Cardiac muscle cell (in vitro differentiated cells and primary cell): ENCODE data around the gene TRPT1. TPM values are rescaled to one million over a fixed set of nuclear protein-coding genes. Genes with fewer than 3 reads are reported as not detected.
A peak's percentile ranks its signal among the peaks of the same experiment; 100 is the strongest.
"Not testable (repeated sequence)": the region's sequence is repeated elsewhere in the genome, so short reads cannot be mapped to it uniquely, and the experiment has no call there.

Experiments used
- DNase-seq, 2 donors: peaks; one replicate each; pipeline versions ENCODE4 v3.0.0 to v3.0.0-alpha.2; 2010 to 2017; ENCODE audit warnings: low read depth in 1 of 2, low spot score in 1 of 2
- H3K27ac ChIP-seq: fragments of 200-600 bp; sonication (generic); 2 replicates; pipeline ENCODE4 v1.5.1; 2016
- H3K27me3 ChIP-seq: fragments of 200-600 bp; sonication (generic); 2 replicates; pipeline ENCODE4 v1.6.0; 2016; ENCODE audit warnings: control low read depth
- H3K36me3 ChIP-seq: fragments of 200-600 bp; sonication (generic); 2 replicates; pipeline ENCODE4 v1.5.1; 2016; ENCODE audit warnings: control low read depth
- H3K4me1 ChIP-seq: fragments of 200-600 bp; sonication (generic); 2 replicates; pipeline ENCODE4 v1.8.1; 2017; ENCODE audit warnings: low read depth, mild to moderate bottlenecking, mixed run types
- H3K4me3 ChIP-seq: fragments of 200-600 bp; sonication (generic); 2 replicates; pipeline ENCODE4 v1.5.1; 2016; ENCODE audit warnings: mild to moderate bottlenecking
- H3K9me3 ChIP-seq: fragments of 200-600 bp; sonication (generic); 2 replicates; pipeline ENCODE4 v1.5.1; 2017; ENCODE audit warnings: low read depth, mild to moderate bottlenecking, control low read depth
- CTCF ChIP-seq: IDR thresholded peaks from 2 replicates; pipeline ENCODE4 v1.5.1; 2012; ENCODE audit warnings: low read depth, mild to moderate bottlenecking, low read length
- polyA plus RNA-seq: library from polyadenylated mRNA; unstranded; fragments of >200 nt; fragmentation: Nextera tagmentation; extraction: Ambion mirVana; gene quantifications from 2 replicates; pipeline ENCODE4 v1.2.1, GENCODE V29; 2016
- total RNA-seq: library from RNA; depleted of rRNA; stranded (reverse); fragments of >200 nt; gene quantifications from 2 replicates; pipeline ENCODE4 v1.2.3, GENCODE V29; 2016

The TRPT1 gene
- total and polyA plus RNA-seq, 2 experiments from 2014 or later = 117 to 161 TPM

GRCh38 chr11:64247729-64248531, 21.9 kb upstream of the TRPT1 start:
- peak overlapping the region; percentile 48 for H3K4me3 ChIP-seq
- H3K27me3 ChIP-seq = no peaks in the 10 kb centered on the region
- DNase-seq = no peak
- no peak for TF ChIP-seq CTCF
- H3K27ac ChIP-seq = no peak overlapping the region
- H3K9me3 ChIP-seq = no peaks in the 10 kb centered on the region
- no peaks in the 10 kb centered on the region for H3K36me3 ChIP-seq
- peaks cover 5% of the 10 kb centered on the region for H3K4me1 ChIP-seq

GRCh38 chr11:64246871-64247728, 21.1 kb upstream of the TRPT1 start, which contains the start of gene PPP1R14B:
Gene PPP1R14B (minus strand): TSS chr11:64246943. CDS start chr11:64246673, 270 bp downstream.
- Histone ChIP-seq H3K27ac (peak within 1 kb of the TSS; percentile 76), H3K9me3 (no peaks in the 10 kb centered on the region), H3K4me1 (peaks cover 5% of the 10 kb centered on the region)

GRCh38 chr11:64246621-64246870, 20.6 kb upstream of the TRPT1 start:
- H3K36me3 ChIP-seq, H3K27ac ChIP-seq, H3K4me1 ChIP-seq, H3K9me3 ChIP-seq, H3K27me3 ChIP-seq, DNase-seq: not testable (repeated sequence)
- H3K4me3 ChIP-seq = peak overlapping the region; percentile 48

More at GRCh38 chr11:64246871-64247728, 21.1 kb upstream of the TRPT1 start, which contains the start of gene PPP1R14B:
- peak; percentile 91 to 94 for DNase-seq
- TF ChIP-seq CTCF = no peak
- Histone ChIP-seq H3K4me3 (peak within 1 kb of the TSS; percentile 48), H3K36me3 (no peaks in the 10 kb centered on the region), H3K27me3 (no peaks in the 10 kb centered on the region)

GRCh38 chr11:64245797-64246620, 20.0 kb upstream of the TRPT1 start:
- Histone ChIP-seq H3K9me3 (no peaks in the 10 kb centered on the region), H3K4me3 (peak overlapping the region; percentile 48), H3K27me3 (no peaks in the 10 kb centered on the region), H3K4me1 (peaks cover 5% of the 10 kb centered on the region), H3K36me3 (no peaks in the 10 kb centered on the region), H3K27ac (peak overlapping the region; percentile 38)
- peak in 1 of 2 donors; percentile 79 for DNase-seq
- no peak for TF ChIP-seq CTCF

GRCh38 chr11:64245401-64245796, 19.4 kb upstream of the TRPT1 start:
- no peaks in the 10 kb centered on the region for H3K27me3 ChIP-seq
- peak overlapping the region; percentile 48 for H3K4me3 ChIP-seq
- no peaks in the 10 kb centered on the region for H3K36me3 ChIP-seq
- H3K4me1 ChIP-seq = peaks cover 5% of the 10 kb centered on the region
- no peak for TF ChIP-seq CTCF
- H3K27ac ChIP-seq = peak overlapping the region; percentile 26
- DNase-seq = no peak
- H3K9me3 ChIP-seq = no peaks in the 10 kb centered on the region
